ENCODE measurements around the gene PROM1. TPM values are rescaled to one million over a fixed set of nuclear protein-coding genes. Genes with fewer than 3 reads are reported as not detected.

PROM1 gene
- total and polyA plus RNA-seq, 2 donors (not counting 1 experiment from before 2014, with no cell fraction given) = 0.10 to 0.17 TPM

- Histone ChIP-seq H3K4me1 (ENCODE audit: control insufficient read depth, extremely low read depth, insufficient read depth, low read length) (peaks cover 16% of the 10 kb centered on the region), H3K36me3 (ENCODE audit: control insufficient read depth, insufficient read depth, low read length) (no peaks in the 10 kb centered on the region), H3K9ac (ENCODE audit: insufficient read depth, low read length) (no peak overlapping the region), H3K9me3 (ENCODE audit: control insufficient read depth, insufficient read depth, low read depth, low read length) (no peaks in the 10 kb centered on the region), H3K79me2 (ENCODE audit: control insufficient read depth, insufficient read depth, low read length) (no peaks in the 10 kb centered on the region), H3K4me3 (replicated peaks in 1 of 4; ENCODE audit: control extremely low read depth in 1 of 4, insufficient read depth in 1 of 4, low read depth in 3 of 4, low read length in 4 of 4) (no peak overlapping the region), H3K4me2 (ENCODE audit: extremely low read depth, insufficient read depth, low read length) (no peak overlapping the region), H3K27me3 (ENCODE audit: control insufficient read depth, insufficient read depth, low read length) (no peaks in the 10 kb centered on the region), H3K27ac (ENCODE audit: insufficient read depth, low read length) (no peak overlapping the region), H2AFZ (ENCODE audit: low read length) (no peak overlapping the region), H4K20me1 (ENCODE audit: control insufficient read depth, extremely low read depth, insufficient read depth, low read length) (no peaks in the 10 kb centered on the region)
- DNase-seq (ENCODE audit: low read depth in 2 of 2) = no peak
- TF ChIP-seq EZH2 (IDR thresholded peaks at IDR 0.05; ENCODE audit: low read length, missing control alignments) = no peak
These were observed 165.2 kb downstream of the PROM1 start for GRCh38 chr4:15918484-15919129.

Other genes starting within 250 kb of the PROM1 start
- not detected in 2 replicates for gene FGFBP1, start 145.3 kb downstream of the PROM1 start, total RNA-seq
- not detected in 2 replicates for gene FGFBP1, start 145.3 kb downstream of the PROM1 start, polyA plus RNA-seq
- gene FGFBP2, start 120.8 kb downstream of the PROM1 start, total RNA-seq = not detected in 2 replicates
- gene FGFBP2, start 120.8 kb downstream of the PROM1 start, polyA plus RNA-seq = 0.09 TPM in 1 of 2 replicates, not detected in the other
- gene TAPT1, start 142.4 kb upstream of the PROM1 start, total RNA-seq = 15.9 and 20.6 TPM in 2 replicates
- gene TAPT1, start 142.4 kb upstream of the PROM1 start, polyA plus RNA-seq = 9.9 and 18.7 TPM in 2 replicates

Data from fibroblast of lung (primary cell).